Measurements from ENCODE around the gene ALOXE3. TPM values are rescaled to one million over a fixed set of nuclear protein-coding genes. Genes with fewer than 3 reads are reported as not detected.
A peak's percentile ranks its signal among the peaks of the same experiment; 100 is the strongest.

The ALOXE3 gene
- total RNA-seq, 2 donors from 2014 or later = not detected

- no peak for DNase-seq
- no peak for ATAC-seq
- intact Hi-C loops (cut with DNase I, micrococcal nuclease) = no loop called here
Measured at GRCh38 chr17:8144401-8145231, 26.3 kb upstream of the ALOXE3 start.

DNA sequence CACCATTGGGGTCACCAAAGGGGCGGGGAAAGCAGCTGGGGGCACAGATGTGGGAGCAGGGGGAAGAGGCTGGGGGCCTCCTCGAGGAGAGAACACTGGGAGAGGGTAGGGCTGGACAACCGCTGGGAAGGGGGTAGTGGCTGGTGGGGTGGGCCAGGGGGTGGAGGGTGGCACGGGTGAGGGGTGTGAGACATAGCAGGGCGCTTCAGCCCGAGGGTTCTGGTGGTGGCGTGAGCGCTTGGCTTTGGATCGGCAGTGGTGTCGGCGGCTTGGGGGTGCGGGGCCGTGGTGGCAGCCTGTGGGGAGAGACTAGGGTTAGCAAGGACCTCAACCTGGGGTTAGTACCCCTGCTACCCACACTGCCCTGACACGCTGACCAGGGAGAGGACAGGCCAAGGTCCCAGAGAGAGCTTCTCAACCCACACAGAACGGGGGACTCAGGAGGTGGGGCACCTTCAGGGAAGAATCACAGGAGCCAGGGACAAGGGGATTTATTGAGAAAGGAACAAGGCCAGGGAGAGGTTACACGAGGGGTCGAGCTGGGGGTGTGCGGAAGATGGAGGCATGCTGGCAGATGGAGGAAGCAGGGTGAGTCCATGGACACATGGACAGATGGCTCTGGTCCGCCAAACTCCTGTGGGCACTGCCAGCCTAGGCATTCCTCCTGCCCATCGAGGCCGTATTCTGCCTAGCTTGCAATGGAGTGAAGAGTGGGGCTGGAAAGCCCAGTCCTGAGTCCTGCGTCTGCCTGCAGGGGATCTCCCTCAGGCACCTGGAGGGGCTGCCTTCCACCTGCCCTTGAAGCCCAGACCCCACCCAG is 25.5 kb upstream of the ALOXE3 start:
- no peak for DNase-seq
- intact Hi-C loops (cut with DNase I, micrococcal nuclease) = no loop called here
- no peak for ATAC-seq

DNA sequence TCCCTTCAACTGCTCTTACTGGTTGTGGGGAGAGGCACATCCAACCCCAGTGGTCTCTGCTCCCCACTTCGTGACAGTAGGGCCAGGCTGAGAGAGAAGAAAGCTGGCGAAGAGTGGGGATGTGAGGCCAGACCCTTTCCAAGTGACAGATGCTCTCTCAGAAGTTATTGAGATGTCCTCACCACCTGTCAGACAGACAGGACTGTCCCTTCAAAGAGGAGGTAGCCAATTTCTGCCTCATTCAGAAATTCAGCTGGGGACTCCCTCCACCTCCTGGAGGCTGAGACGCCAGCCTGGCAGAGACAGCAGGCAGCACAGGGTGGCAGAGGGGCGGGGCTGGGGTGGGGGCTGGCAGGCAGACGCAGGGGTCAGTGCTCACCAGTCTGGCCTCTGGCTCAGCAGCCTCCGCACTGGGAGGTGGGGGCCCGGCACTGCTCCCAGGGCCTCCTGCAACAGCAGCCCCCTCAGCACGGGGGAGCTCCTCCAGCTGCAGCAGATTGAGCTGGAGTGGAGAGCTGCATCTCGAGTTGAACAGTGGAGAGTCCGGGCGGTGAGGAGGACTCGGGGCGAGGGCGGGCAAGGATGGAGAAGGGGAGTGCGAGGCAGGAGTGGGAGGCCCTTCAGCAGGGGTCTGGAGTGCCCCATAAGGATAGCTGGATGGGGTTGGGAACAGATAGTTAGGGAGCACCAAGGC is 24.7 kb upstream of the ALOXE3 start:
- intact Hi-C loops (cut with DNase I, micrococcal nuclease) = no loop called here
- DNase-seq = peak in 1 of 2 donors; percentile 3
- ATAC-seq = no peak

DNA sequence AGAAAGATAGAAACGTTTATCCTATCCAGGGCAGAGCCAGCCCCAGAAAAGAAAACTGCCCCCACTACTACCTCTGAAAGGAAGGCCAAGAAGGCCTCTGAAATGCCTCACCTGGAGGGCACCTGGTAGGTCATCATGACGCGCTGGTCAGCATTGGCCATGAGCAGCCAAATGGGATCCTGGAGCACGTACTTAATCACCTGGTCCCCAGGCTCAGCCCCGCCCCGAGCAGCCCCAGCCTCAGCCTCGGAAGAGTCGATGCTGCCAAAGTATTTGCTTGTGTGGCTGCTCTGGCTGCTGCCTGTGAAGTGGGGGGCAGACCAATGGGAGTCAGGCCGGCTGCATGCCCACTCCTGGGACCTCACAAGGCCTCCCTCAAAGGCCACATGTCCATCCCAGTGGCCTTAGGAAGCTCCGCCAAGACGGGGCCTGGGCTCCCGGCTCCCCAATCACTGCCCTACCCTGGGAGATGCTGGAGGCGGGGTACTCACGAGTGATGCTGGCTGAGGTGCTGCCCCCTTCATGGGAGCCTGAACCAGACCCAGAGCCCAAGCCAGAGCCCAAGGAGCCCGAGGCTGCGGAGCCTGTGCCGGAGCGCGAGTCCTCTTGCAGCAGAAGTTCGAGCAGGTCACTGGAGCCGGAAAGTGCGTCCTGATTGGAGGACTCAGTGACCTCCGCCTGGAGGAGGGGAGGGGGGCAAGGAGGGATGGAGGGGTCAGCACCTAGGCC is 24.0 kb upstream of the ALOXE3 start:
- DNase-seq (peak in 1 of 2 donors; percentile 6), ATAC-seq (no peak)
- intact Hi-C loops (cut with DNase I, micrococcal nuclease) = no loop called here

- DNase-seq = peak in 1 of 2 donors; percentile 6
Measured at GRCh38 chr17:8141741-8142140, 23.4 kb upstream of the ALOXE3 start.

GRCh38 chr17:8141045-8141444 is 22.7 kb upstream of the ALOXE3 start:
- intact Hi-C loops (cut with DNase I, micrococcal nuclease) = no loop called here
- DNase-seq (no peak), ATAC-seq (no peak)

More at GRCh38 chr17:8141741-8142140, 23.4 kb upstream of the ALOXE3 start:
- intact Hi-C loops (cut with DNase I, micrococcal nuclease) = no loop called here
- no peak for ATAC-seq

DNA sequence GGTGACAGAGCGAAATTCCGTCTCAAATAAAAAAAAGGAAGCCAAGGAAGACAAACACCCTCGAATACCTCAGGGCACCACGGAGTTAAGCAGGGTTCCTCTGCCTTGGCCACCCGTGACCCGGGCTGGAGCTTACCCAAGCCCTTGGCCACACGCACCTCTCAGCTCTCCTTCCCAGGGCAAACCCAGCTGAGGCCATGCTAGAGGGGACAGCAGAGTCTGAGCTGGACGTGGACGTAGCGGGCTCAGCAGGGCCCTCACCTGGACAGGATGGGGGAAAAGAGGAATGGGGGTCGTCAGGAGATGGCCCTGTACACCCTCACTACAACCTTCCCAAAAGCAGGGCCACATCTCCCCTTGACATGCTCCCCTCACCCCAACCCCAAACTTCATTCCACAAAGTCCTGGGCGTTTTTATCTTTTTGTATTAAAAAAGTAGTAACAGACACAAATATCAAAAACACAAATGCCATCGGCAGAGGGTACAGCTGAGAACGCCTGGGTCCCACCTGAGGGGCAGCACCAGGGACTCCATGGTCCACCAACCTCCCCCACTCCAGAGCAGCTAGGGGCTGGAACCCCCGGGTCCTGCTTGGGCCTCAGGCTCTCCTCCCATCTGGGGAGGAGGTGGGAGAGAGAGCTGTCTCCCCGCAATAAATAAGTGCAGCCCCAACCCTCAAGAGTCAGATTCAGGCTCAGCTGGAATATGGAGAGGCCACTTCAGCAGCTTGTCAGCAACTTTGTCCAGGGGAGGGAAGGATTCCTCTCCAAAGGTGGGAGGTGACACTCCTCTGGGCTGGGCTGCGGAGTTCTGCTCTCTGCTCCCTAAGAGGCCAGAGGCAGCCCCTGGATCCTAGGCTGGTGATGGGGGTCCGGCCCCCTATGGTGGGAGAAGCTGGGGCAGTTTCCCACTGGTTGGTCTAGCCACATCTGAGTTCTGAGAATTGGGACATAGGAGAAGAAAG is 22.0 kb upstream of the ALOXE3 start:
- ATAC-seq = no peak
- intact Hi-C loops (cut with DNase I, micrococcal nuclease) = no loop called here
- DNase-seq = no peak

- peak; percentile 96 for ATAC-seq
- peak; percentile 91 to 96 for DNase-seq
- intact Hi-C loops (cut with DNase I, micrococcal nuclease) = no loop called here
Measured at GRCh38 chr17:8138672-8139371, 20.5 kb upstream of the ALOXE3 start.

- ATAC-seq (no peak), DNase-seq (no peak)
- intact Hi-C loops (cut with DNase I, micrococcal nuclease) = no loop called here
Measured at GRCh38 chr17:8138374-8138671, 20.0 kb upstream of the ALOXE3 start.

GRCh38 chr17:8137645-8138373 is 19.5 kb upstream of the ALOXE3 start:
- intact Hi-C loops (cut with DNase I, micrococcal nuclease) = no loop called here
- ATAC-seq = no peak
- DNase-seq = peak in 1 of 2 donors; percentile 33

DNA sequence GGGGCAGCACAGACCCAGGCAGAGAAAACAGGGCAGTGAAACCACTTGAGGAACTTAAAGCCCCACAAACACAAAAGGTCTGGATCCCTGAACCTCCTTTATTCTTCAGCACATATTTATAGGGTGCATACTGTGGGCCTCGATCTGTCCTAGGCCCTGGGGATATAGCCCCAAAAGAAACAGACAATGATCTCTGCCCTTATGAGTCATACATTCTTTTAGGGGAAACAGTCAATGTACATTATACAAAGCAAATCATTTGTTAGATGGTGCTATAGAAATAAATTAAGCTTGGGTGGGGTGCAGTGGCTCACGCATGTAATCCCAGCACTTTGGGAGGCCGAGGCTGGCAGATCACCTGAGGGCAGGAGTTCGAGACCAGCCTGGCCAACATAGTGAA is 15.6 kb upstream of the ALOXE3 start:
- ATAC-seq (no peak), DNase-seq (no peak)
- intact Hi-C loops (cut with DNase I, micrococcal nuclease) = no loop called here

DNA sequence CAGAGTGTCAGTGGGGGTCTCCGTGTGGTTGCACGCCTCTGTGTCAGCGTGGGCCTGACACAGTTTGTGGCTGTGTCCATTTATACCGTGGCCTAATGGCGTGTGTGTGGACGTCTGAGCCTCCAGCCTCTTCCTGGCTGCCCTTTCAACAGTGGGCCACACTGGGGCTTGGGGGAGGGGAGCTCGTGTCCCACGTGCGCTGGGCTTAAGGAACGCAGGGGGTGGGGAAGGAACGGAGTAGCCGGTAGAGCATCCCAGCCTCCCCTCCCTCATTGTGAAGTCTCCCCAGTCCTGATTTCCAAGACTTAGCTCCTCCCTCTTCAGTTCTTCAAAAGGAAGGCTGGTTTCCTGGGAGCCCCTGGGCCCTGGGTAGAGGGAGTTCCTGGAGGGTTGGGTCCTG is 15.1 kb upstream of the ALOXE3 start:
- intact Hi-C loops (cut with DNase I, micrococcal nuclease) = no loop called here
- ATAC-seq = no peak
- no peak for DNase-seq

GRCh38 chr17:8131844-8132441 is 13.6 kb upstream of the ALOXE3 start:
- ATAC-seq (no peak), DNase-seq (no peak)
- intact Hi-C loops (cut with DNase I, micrococcal nuclease) = no loop called here

DNA sequence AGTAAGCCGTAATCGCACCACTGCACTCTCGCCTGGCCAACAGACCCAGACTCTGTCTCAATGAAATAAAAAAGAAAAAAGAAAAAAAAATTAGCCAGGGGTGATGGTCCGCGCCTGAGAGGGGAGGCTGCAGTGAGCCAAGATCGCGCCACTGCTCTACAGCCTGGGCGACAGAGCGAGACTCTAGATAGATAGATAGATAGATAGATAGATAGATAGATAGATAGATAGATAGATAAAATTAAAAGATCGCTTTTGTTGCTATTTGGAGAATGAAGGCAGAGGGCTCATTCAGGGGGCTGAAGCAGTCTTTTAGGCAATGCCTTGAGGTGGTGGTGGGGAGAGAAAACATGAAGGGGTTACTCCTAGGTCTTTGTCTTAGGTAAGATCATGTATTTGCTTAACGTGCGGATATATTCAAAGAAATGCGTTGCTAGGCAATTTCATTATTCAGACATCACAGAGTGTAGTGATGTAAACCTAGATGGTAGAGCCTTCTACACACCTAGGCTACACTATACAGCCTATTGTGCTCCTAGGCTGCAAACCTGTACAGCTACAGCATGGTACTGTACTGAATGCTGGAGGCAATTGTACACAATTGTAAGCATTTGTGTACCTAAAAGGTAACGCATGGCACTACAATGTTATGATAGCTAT is 9.9 kb upstream of the ALOXE3 start:
- no peak for ATAC-seq
- intact Hi-C loops (cut with DNase I, micrococcal nuclease) = loop anchor here in 1 of 2 donors (10.0 kb wide), 1 partner anchor 57 kb away; no protein-coding TSS in a partner anchor
- no peak for DNase-seq

- intact Hi-C loops (cut with DNase I, micrococcal nuclease) = loop anchor here in 1 of 2 donors (10.0 kb wide), 1 partner anchor 58 kb away; no protein-coding TSS in a partner anchor
- ATAC-seq (peak; percentile 59), DNase-seq (peak in 1 of 2 donors; percentile 64)
Measured at GRCh38 chr17:8126491-8127066, 8.3 kb upstream of the ALOXE3 start.

All from left colon (tissue), 2 donors.